ENCODE measurements around the gene EIF2AK3. TPM values are rescaled to one million over a fixed set of nuclear protein-coding genes. Genes with fewer than 3 reads are reported as not detected.

EIF2AK3 gene
- total and polyA plus RNA-seq, 2 of the 13 experiments (the other 11 are each of a cell fraction or from before 2014, with no cell fraction given) = 10.3 to 30.6 TPM

GRCh38 chr2:88627856-88628570 lies 749 bp upstream of the EIF2AK3 start (continued):
- TF ChIP-seq, protein P1, sequence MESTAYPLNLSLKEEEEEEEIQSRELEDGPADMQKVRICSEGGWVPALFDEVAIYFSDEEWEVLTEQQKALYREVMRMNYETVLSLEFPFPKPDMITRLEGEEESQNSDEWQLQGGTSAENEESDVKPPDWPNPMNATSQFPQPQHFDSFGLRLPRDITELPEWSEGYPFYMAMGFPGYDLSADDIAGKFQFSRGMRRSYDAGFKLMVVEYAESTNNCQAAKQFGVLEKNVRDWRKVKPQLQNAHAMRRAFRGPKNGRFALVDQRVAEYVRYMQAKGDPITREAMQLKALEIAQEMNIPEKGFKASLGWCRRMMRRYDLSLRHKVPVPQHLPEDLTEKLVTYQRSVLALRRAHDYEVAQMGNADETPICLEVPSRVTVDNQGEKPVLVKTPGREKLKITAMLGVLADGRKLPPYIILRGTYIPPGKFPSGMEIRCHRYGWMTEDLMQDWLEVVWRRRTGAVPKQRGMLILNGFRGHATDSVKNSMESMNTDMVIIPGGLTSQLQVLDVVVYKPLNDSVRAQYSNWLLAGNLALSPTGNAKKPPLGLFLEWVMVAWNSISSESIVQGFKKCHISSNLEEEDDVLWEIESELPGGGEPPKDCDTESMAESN (CRISPR knock-in tag; conservative IDR thresholded peaks at IDR 0.05) = peak; percentile 82
- TF ChIP-seq ETV5 (CRISPR knock-in tag; IDR thresholded peaks at IDR 0.05; ENCODE audit: borderline replicate concordance) (no peak), ZNF746 (CRISPR knock-in tag; IDR thresholded peaks at IDR 0.05) (peak; percentile 63; the same call in 1 of the 2 replicates), SMAD9 (CRISPR knock-in tag; IDR thresholded peaks at IDR 0.05) (0 out of 2 replicates have a peak, but pooled peaks have one; percentile 35), ARNTL (CRISPR knock-in tag; IDR thresholded peaks at IDR 0.05) (no peak), ZNF343 (CRISPR knock-in tag; IDR thresholded peaks at IDR 0.05) (no peak), ETV6 (CRISPR knock-in tag; conservative IDR thresholded peaks at IDR 0.05) (no peak; the same call in 1 of the 2 replicates), SAFB2 (CRISPR knock-in tag; IDR thresholded peaks at IDR 0.05; ENCODE audit: borderline replicate concordance, low read depth) (no peak), ZNF142 (CRISPR knock-in tag; IDR thresholded peaks at IDR 0.05) (no peak), ZSCAN21 (CRISPR knock-in tag; IDR thresholded peaks at IDR 0.05; ENCODE audit: borderline replicate concordance) (no peak)
- TF ChIP-seq, protein P2, sequence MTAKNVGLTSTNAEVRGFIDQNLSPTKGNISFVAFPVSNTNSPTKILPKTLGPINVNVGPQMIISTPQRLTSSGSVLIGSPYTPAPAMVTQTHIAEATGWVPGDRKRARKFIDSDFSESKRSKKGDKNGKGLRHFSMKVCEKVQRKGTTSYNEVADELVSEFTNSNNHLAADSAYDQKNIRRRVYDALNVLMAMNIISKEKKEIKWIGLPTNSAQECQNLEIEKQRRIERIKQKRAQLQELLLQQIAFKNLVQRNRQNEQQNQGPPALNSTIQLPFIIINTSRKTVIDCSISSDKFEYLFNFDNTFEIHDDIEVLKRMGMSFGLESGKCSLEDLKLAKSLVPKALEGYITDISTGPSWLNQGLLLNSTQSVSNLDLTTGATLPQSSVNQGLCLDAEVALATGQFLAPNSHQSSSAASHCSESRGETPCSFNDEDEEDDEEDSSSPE (CRISPR knock-in tag; IDR thresholded peaks at IDR 0.05) = peak; percentile 5; the same call in 1 of the 2 replicates
- TF ChIP-seq, protein P3, sequence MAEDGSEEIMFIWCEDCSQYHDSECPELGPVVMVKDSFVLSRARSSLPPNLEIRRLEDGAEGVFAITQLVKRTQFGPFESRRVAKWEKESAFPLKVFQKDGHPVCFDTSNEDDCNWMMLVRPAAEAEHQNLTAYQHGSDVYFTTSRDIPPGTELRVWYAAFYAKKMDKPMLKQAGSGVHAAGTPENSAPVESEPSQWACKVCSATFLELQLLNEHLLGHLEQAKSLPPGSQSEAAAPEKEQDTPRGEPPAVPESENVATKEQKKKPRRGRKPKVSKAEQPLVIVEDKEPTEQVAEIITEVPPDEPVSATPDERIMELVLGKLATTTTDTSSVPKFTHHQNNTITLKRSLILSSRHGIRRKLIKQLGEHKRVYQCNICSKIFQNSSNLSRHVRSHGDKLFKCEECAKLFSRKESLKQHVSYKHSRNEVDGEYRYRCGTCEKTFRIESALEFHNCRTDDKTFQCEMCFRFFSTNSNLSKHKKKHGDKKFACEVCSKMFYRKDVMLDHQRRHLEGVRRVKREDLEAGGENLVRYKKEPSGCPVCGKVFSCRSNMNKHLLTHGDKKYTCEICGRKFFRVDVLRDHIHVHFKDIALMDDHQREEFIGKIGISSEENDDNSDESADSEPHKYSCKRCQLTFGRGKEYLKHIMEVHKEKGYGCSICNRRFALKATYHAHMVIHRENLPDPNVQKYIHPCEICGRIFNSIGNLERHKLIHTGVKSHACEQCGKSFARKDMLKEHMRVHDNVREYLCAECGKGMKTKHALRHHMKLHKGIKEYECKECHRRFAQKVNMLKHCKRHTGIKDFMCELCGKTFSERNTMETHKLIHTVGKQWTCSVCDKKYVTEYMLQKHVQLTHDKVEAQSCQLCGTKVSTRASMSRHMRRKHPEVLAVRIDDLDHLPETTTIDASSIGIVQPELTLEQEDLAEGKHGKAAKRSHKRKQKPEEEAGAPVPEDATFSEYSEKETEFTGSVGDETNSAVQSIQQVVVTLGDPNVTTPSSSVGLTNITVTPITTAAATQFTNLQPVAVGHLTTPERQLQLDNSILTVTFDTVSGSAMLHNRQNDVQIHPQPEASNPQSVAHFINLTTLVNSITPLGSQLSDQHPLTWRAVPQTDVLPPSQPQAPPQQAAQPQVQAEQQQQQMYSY (CRISPR knock-in tag; IDR thresholded peaks at IDR 0.05) = no peak
- TF ChIP-seq, protein P4, sequence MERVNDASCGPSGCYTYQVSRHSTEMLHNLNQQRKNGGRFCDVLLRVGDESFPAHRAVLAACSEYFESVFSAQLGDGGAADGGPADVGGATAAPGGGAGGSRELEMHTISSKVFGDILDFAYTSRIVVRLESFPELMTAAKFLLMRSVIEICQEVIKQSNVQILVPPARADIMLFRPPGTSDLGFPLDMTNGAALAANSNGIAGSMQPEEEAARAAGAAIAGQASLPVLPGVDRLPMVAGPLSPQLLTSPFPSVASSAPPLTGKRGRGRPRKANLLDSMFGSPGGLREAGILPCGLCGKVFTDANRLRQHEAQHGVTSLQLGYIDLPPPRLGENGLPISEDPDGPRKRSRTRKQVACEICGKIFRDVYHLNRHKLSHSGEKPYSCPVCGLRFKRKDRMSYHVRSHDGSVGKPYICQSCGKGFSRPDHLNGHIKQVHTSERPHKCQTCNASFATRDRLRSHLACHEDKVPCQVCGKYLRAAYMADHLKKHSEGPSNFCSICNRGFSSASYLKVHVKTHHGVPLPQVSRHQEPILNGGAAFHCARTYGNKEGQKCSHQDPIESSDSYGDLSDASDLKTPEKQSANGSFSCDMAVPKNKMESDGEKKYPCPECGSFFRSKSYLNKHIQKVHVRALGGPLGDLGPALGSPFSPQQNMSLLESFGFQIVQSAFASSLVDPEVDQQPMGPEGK (CRISPR knock-in tag; IDR thresholded peaks at IDR 0.05) = no peak
